Loucy (cell line): ENCODE results near the gene GDAP1L1.

Experiments
- H2AFZ ChIP-seq: fragments of 200-600 bp; sonication (generic); 2 replicates; pipeline ENCODE4 v1.6.0; 2016; ENCODE audit warnings: antibody characterized with exemption, mild to moderate bottlenecking, low read length, moderate library complexity
- H3F3A ChIP-seq: fragments of 200-600 bp; 2 replicates; pipeline ENCODE4 v1.6.0; 2016; ENCODE audit warnings: antibody characterized with exemption, low read depth, mild to moderate bottlenecking
- H3K27me3 ChIP-seq: fragments of 200-600 bp; sonication (generic); 2 replicates; pipeline ENCODE4 v1.6.1; 2014; ENCODE audit warnings: low read length, mild to moderate bottlenecking; ENCODE audit not compliant: insufficient read depth, poor library complexity, severe bottlenecking
- H3K36me3 ChIP-seq: fragments of 200-600 bp; sonication (generic); 2 replicates; pipeline ENCODE4 v1.6.1; 2016; ENCODE audit warnings: low read length; ENCODE audit not compliant: insufficient read depth
- H3K4me1 ChIP-seq: fragments of 200-600 bp; sonication (generic); 2 replicates; pipeline ENCODE4 v1.5.1; 2014; ENCODE audit warnings: low read length, mild to moderate bottlenecking; ENCODE audit not compliant: insufficient read depth, poor library complexity, severe bottlenecking
- H3K4me2 ChIP-seq: fragments of 200-600 bp; sonication (generic); 2 replicates; pipeline ENCODE4 v1.6.0; 2014; ENCODE audit warnings: antibody characterized with exemption, low read length, low read depth, mild to moderate bottlenecking; ENCODE audit not compliant: poor library complexity, severe bottlenecking
- H3K4me3 ChIP-seq: fragments of 200-600 bp; sonication (generic); 2 replicates; pipeline ENCODE4 v1.5.1; 2014; ENCODE audit warnings: low read length, mild to moderate bottlenecking, mixed read lengths; ENCODE audit not compliant: poor library complexity, severe bottlenecking
- H3K79me2 ChIP-seq: fragments of 200-600 bp; sonication (generic); 2 replicates; pipeline ENCODE4 v1.6.1; 2014; ENCODE audit warnings: low read length; ENCODE audit not compliant: insufficient read depth
- H3K9ac ChIP-seq: fragments of 200-600 bp; sonication (generic); 2 replicates; pipeline ENCODE4 v1.6.0; 2014; ENCODE audit warnings: mild to moderate bottlenecking, low read depth, low read length, moderate library complexity; ENCODE audit not compliant: poor library complexity, severe bottlenecking
- H3K9me2 ChIP-seq: fragments of 200-600 bp; sonication (generic); replicated peaks from 2 replicates; pipeline ENCODE4 v1.6.1; 2016; ENCODE audit warnings: low read depth, low read length, mixed read lengths
- H3K9me3 ChIP-seq: fragments of 200-600 bp; sonication (generic); 2 replicates; pipeline ENCODE4 v1.6.1; 2014; ENCODE audit warnings: mild to moderate bottlenecking, antibody characterized with exemption, low read length, low read depth; ENCODE audit not compliant: insufficient read depth
- H4K20me1 ChIP-seq: fragments of 200-600 bp; sonication (generic); 2 replicates; pipeline ENCODE4 v1.6.0; 2014; ENCODE audit warnings: antibody characterized with exemption, low read length, mild to moderate bottlenecking; ENCODE audit not compliant: insufficient read depth, poor library complexity, severe bottlenecking
- CTCF ChIP-seq: fragments of 200-600 bp; sonication (generic); conservative IDR thresholded peaks from 2 replicates; pipeline ENCODE4 v1.5.1; 2014; ENCODE audit warnings: mild to moderate bottlenecking, antibody characterized with exemption, low read length
- EZH2phosphoT487 ChIP-seq: fragments of 200-600 bp; IDR thresholded peaks from 2 replicates; pipeline ENCODE4 v1.6.1; 2018; ENCODE audit warnings: antibody characterized with exemption, mild to moderate bottlenecking, moderate library complexity, borderline replicate concordance

Gene GDAP1L1

GRCh38 chr20:44279228-44279627 is 32.1 kb downstream of the GDAP1L1 start:
- no peaks in the 10 kb centered on the region for H3K9me2 ChIP-seq
- H3K9ac ChIP-seq, result no peak overlapping the region
- no peaks in the 10 kb centered on the region for H3K79me2 ChIP-seq
- H2AFZ ChIP-seq, result no peak overlapping the region
- H3F3A ChIP-seq, result no peaks in the 10 kb centered on the region
- no peaks in the 10 kb centered on the region for H4K20me1 ChIP-seq
- H3K36me3 ChIP-seq, result no peaks in the 10 kb centered on the region
- H3K4me2 ChIP-seq, result no peak overlapping the region
- H3K4me1 ChIP-seq, result no peaks in the 10 kb centered on the region
- no peak for TF ChIP-seq EZH2phosphoT487
- H3K4me3 ChIP-seq, result no peak overlapping the region
- H3K27me3 ChIP-seq, result no peaks in the 10 kb centered on the region
- H3K9me3 ChIP-seq, result no peaks in the 10 kb centered on the region

- no peaks in the 10 kb centered on the region for H3F3A ChIP-seq
- no peaks in the 10 kb centered on the region for H3K9me2 ChIP-seq
- no peak overlapping the region for H3K9ac ChIP-seq
- H3K27me3 ChIP-seq, result no peaks in the 10 kb centered on the region
- H3K4me2 ChIP-seq, result no peak overlapping the region
- no peaks in the 10 kb centered on the region for H3K9me3 ChIP-seq
- no peak overlapping the region for H2AFZ ChIP-seq
- TF ChIP-seq CTCF (no peak), EZH2phosphoT487 (no peak)
- no peaks in the 10 kb centered on the region for H4K20me1 ChIP-seq
- H3K79me2 ChIP-seq, result no peaks in the 10 kb centered on the region
- H3K36me3 ChIP-seq, result no peaks in the 10 kb centered on the region
- H3K4me3 ChIP-seq, result no peak overlapping the region
- H3K4me1 ChIP-seq, result no peaks in the 10 kb centered on the region
Observed at GRCh38 chr20:44280387-44280786, 33.3 kb downstream of the GDAP1L1 start.

- no peak overlapping the region for H3K4me3 ChIP-seq
- H3K9me3 ChIP-seq, result no peaks in the 10 kb centered on the region
- no peak overlapping the region for H3K4me2 ChIP-seq
- H3K27me3 ChIP-seq, result no peaks in the 10 kb centered on the region
- H3K79me2 ChIP-seq, result no peaks in the 10 kb centered on the region
- no peaks in the 10 kb centered on the region for H4K20me1 ChIP-seq
- no peaks in the 10 kb centered on the region for H3F3A ChIP-seq
- H3K9me2 ChIP-seq, result no peaks in the 10 kb centered on the region
- TF ChIP-seq EZH2phosphoT487 (no peak), CTCF (no peak)
- H3K36me3 ChIP-seq, result no peaks in the 10 kb centered on the region
- H3K4me1 ChIP-seq, result no peaks in the 10 kb centered on the region
- no peak overlapping the region for H2AFZ ChIP-seq
- no peak overlapping the region for H3K9ac ChIP-seq
Observed at GRCh38 chr20:44282192-44282591, 35.1 kb downstream of the GDAP1L1 start.

GRCh38 chr20:44284032-44284431 is 36.9 kb downstream of the GDAP1L1 start:
- H3F3A ChIP-seq, result no peaks in the 10 kb centered on the region
- no peaks in the 10 kb centered on the region for H3K4me1 ChIP-seq
- no peak overlapping the region for H3K4me3 ChIP-seq
- H3K9ac ChIP-seq, result no peak overlapping the region
- H3K36me3 ChIP-seq, result no peaks in the 10 kb centered on the region
- H3K9me2 ChIP-seq, result no peaks in the 10 kb centered on the region
- no peak for TF ChIP-seq EZH2phosphoT487
- no peak for TF ChIP-seq CTCF
- no peaks in the 10 kb centered on the region for H3K27me3 ChIP-seq
- H2AFZ ChIP-seq, result no peak overlapping the region
- H3K4me2 ChIP-seq, result no peak overlapping the region
- H3K9me3 ChIP-seq, result no peaks in the 10 kb centered on the region
- no peaks in the 10 kb centered on the region for H3K79me2 ChIP-seq
- no peaks in the 10 kb centered on the region for H4K20me1 ChIP-seq
